ENCODE measurements around the gene NDUFA5.
"Not testable (repeated sequence)": the region's sequence is repeated elsewhere in the genome, so short reads cannot be mapped to it uniquely, and the experiment has no call there.

NDUFA5 gene

GRCh38 chr7:123555484-123555883, 2.1 kb downstream of the NDUFA5 start:
- no peak for DNase-seq

- DNase-seq = no peak
Observed at GRCh38 chr7:123553159-123553558, 4.5 kb downstream of the NDUFA5 start.

GRCh38 chr7:123552641-123553040, 5.0 kb downstream of the NDUFA5 start:
- DNase-seq = no peak

GRCh38 chr7:123552134-123552533, 5.5 kb downstream of the NDUFA5 start:
- not testable (repeated sequence) for DNase-seq

GRCh38 chr7:123548406-123548805, 9.2 kb downstream of the NDUFA5 start:
- no peak for DNase-seq

- no peak for DNase-seq
Observed at GRCh38 chr7:123539871-123540270, 17.7 kb downstream of the NDUFA5 start.

- DNase-seq = no peak
Observed at GRCh38 chr7:123538897-123539296, 18.7 kb downstream of the NDUFA5 start.

GRCh38 chr7:123538189-123538714, 19.4 kb downstream of the NDUFA5 start:
- DNase-seq = no peak

- no peak for DNase-seq
Observed at GRCh38 chr7:123537026-123537642, 20.5 kb downstream of the NDUFA5 start.

- no peak for DNase-seq
Observed at GRCh38 chr7:123535517-123535916, 22.1 kb downstream of the NDUFA5 start.

GRCh38 chr7:123534383-123535260, 23.0 kb downstream of the NDUFA5 start, which contains the start of gene IQUB:
Gene IQUB, minus strand, starts transcription at chr7:123534595. Its CDS starts 22,255 bp downstream, at chr7:123512340.
- DNase-seq = peak; percentile 95

- no peak for DNase-seq
Observed at GRCh38 chr7:123533929-123534382, 23.7 kb downstream of the NDUFA5 start.

- no peak for DNase-seq
Observed at GRCh38 chr7:123533553-123533917, 24.1 kb downstream of the NDUFA5 start.

GRCh38 chr7:123532788-123533552, 24.6 kb downstream of the NDUFA5 start:
- DNase-seq = not testable (repeated sequence)

- DNase-seq = not testable (repeated sequence)
Observed at GRCh38 chr7:123532343-123532742, 25.3 kb downstream of the NDUFA5 start.

GRCh38 chr7:123530035-123530591, 27.5 kb downstream of the NDUFA5 start:
- DNase-seq = not testable (repeated sequence)

GRCh38 chr7:123528265-123528664, 29.4 kb downstream of the NDUFA5 start:
- DNase-seq = no peak

- DNase-seq = not testable (repeated sequence)
Observed at GRCh38 chr7:123527712-123528225, 29.8 kb downstream of the NDUFA5 start.

GRCh38 chr7:123526533-123526932, 31.1 kb downstream of the NDUFA5 start:
- not testable (repeated sequence) for DNase-seq

GRCh38 chr7:123522066-123522465, 35.6 kb downstream of the NDUFA5 start:
- no peak for DNase-seq

- DNase-seq = no peak
Observed at GRCh38 chr7:123505221-123505620, 52.4 kb downstream of the NDUFA5 start.

GRCh38 chr7:123502201-123502600, 55.4 kb downstream of the NDUFA5 start:
- no peak for DNase-seq

All from activated CD8-positive, alpha-beta memory T cell treated with anti-CD3 and anti-CD28 coated beads, Interleukin-2, amount 50 U/mL, for 48 hours (primary cell).